ENCODE results near the gene LRRTM4. TPM values are rescaled to one million over a fixed set of nuclear protein-coding genes. Genes with fewer than 3 reads are reported as not detected.

LRRTM4 gene
- total RNA-seq = not detected in 2 replicates
- not detected for polyA plus RNA-seq (2012)

GRCh38 chr2:77521931-77522470 lies at the start of gene LRRTM4:
TSS of gene LRRTM4 (minus strand) at chr2:77522376.
- no peak for DNase-seq (ENCODE audit: low read depth)

DNA sequence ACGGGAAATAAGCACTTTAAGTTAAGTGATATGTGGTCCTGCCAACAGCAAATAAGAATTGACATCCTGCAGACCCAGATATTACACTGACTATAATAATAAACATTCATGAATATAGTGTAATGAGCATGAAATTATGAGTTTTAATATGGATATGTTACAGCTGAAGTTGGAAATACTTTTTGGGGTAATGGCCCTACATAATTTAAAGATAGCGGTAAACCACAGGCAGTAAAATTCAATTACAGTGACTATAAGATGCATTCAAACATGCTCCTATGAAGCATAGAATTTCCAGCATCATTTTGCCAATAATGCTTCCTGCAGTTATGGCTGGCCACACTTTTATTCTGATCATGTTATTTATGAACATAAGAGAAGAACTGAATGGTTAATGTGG lies 49.4 kb upstream of the LRRTM4 start:
- no peak for DNase-seq (ENCODE audit: low read depth)

DNA sequence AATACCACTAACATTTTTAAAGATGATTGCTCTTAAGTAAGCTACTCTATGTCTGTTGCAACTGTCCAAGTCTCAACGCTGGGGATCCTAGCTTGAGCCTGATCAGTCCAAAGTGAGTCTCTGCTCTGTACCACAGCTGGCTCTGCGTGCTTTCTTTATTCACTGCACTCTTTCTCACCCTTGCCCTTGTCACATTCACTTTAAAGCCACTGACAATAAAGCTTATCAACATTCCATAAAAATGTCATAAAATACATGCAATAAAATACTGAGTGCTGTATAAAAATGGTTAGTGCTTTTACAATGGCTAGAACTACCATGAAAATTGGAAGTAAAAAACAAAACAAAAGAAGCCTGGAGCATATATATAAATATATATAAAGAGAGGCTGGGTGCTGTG lies 45.5 kb upstream of the LRRTM4 start:
- DNase-seq (ENCODE audit: low read depth) = no peak

DNA sequence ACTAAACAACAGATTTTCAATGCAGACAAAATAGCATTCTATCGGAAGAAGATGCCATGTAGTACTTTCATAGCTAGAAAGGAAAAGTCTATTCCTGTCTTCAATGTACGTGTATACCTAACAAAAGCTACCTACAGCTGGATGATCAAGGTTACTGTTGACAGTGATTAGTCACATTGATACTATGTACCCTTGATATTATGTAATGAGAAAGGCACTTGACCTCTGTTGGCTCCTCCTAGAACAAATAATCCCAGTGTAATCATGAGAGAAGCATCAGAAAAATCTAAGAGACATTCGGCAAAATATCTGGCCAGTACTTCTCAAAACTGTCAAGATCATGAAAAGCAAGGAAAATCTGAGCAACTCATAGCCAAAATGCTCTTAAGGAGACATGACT lies 44.4 kb upstream of the LRRTM4 start:
- no peak for DNase-seq (ENCODE audit: low read depth)

DNA sequence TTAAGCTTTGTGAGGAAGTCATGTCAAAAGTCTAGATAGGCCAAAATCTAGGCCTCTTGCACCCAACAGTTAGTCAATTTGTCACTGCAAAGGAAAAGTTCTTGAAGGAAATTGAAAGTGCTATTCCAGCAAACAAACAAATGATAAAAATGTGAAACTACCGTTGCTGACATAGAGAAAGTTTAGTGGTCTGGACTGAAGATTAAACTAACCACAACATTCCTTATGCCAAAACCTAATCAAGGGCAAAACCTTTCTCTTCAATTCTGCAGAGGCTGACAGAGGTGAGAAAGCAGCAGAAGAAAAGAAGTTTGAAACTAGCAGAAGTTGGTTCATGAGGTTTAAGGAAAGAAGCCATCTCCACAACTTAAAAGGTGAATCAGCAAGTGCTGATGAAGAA lies 44.0 kb upstream of the LRRTM4 start:
- DNase-seq (ENCODE audit: low read depth) = no peak

- no peak for DNase-seq (ENCODE audit: low read depth)
Observed at GRCh38 chr2:77552956-77553355, 30.8 kb upstream of the LRRTM4 start.

- no peak for DNase-seq (ENCODE audit: low read depth)
Observed at GRCh38 chr2:77538031-77538430, 15.9 kb upstream of the LRRTM4 start.

- DNase-seq (ENCODE audit: low read depth) = no peak
Observed at GRCh38 chr2:77522888-77523287, 712 bp upstream of the LRRTM4 start.

DNA sequence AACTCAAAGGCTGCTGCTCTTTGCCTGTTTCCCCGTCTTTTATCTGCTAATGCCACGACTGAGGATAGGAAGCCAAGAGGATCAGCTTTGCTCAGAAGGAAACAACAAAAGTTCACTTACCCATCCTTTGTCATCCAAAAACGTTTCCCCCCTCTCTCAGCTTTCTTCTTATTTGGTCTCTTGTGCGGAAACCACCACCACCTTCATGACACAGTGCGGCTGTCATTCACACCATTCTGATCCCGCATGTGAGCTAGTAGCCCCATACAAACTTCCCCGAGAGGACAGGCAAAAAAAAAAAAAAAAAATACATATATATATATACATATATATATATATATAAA lies 656 bp downstream of the LRRTM4 start:
- no peak for DNase-seq (ENCODE audit: low read depth)

GRCh38 chr2:77520641-77521547 lies 1.3 kb downstream of the LRRTM4 start:
- DNase-seq (ENCODE audit: low read depth) = no peak

GRCh38 chr2:77519888-77520506 lies 2.2 kb downstream of the LRRTM4 start:
- no peak for DNase-seq (ENCODE audit: low read depth)

- DNase-seq (ENCODE audit: low read depth) = no peak
Observed at GRCh38 chr2:77519164-77519887, 2.9 kb downstream of the LRRTM4 start.

GRCh38 chr2:77518311-77518710 lies 3.9 kb downstream of the LRRTM4 start:
- no peak for DNase-seq (ENCODE audit: low read depth)

GRCh38 chr2:77513191-77513590 lies 9.0 kb downstream of the LRRTM4 start:
- no peak for DNase-seq (ENCODE audit: low read depth)

- no peak for DNase-seq (ENCODE audit: low read depth)
Observed at GRCh38 chr2:77512507-77512906, 9.7 kb downstream of the LRRTM4 start.

DNA sequence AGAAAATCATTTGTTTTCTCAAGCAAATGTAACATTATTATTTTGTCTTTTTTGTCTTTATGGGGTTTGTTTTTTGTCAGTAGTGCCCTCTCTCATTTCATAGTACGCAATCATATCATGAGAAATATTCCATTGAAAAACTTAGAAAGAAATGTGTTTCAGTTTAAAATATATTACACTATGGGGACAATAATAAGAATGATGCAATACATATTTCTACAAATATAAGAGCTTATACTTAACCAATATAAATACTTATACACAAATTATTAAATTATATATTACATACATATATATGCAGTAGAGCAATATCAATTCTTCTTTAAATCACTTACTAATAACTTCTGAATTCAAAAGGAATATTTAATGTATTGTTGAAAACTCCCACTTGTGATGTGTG lies 13.7 kb downstream of the LRRTM4 start:
- no peak for DNase-seq (ENCODE audit: low read depth)

DNA sequence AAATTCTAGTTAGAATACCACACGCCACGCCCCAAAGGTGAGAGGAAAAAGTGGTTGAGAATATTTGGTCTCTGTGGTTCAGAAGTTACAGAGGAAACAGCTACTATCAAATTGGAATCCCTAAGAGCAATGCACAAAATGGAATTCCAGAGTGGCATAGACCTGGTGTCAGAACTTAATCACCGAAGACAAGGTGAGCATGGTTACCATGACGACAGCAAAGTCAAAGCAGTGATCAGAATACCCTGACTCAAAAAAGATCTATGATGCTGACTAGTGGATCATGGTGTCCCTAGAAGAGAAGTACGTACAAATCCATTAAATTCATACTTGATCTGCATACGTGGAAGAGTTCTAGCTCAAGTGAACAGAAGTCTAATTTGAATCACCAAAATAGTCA lies 14.5 kb downstream of the LRRTM4 start:
- DNase-seq (ENCODE audit: low read depth) = no peak

GRCh38 chr2:77488141-77488540 lies 34.0 kb downstream of the LRRTM4 start:
- no peak for DNase-seq (ENCODE audit: low read depth)

GRCh38 chr2:77487074-77487803 lies 34.9 kb downstream of the LRRTM4 start:
- no peak for DNase-seq (ENCODE audit: low read depth)

GRCh38 chr2:77484026-77484425 lies 38.1 kb downstream of the LRRTM4 start:
- DNase-seq (ENCODE audit: low read depth) = no peak

DNA sequence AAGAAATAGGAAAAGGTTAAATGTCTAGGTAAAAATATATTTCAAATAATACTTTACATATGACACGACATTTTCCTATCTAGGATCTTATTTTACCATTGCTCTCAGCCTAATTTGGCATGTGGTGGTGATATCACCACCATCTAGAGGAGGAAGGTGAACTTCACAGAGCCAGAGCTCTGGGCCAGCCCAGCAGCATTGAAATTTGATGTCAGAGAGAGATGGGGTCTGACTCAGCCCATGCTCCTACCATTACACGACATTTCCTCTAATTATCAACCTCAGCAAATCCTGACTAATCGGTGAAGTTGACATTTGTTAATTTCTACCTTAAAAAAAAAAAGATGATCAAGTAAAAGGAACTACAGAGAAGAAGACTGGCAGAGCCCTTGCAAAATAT lies 42.3 kb downstream of the LRRTM4 start:
- DNase-seq (ENCODE audit: low read depth) = no peak
